ENCODE data around the gene GADD45B.

GADD45B gene

DNA sequence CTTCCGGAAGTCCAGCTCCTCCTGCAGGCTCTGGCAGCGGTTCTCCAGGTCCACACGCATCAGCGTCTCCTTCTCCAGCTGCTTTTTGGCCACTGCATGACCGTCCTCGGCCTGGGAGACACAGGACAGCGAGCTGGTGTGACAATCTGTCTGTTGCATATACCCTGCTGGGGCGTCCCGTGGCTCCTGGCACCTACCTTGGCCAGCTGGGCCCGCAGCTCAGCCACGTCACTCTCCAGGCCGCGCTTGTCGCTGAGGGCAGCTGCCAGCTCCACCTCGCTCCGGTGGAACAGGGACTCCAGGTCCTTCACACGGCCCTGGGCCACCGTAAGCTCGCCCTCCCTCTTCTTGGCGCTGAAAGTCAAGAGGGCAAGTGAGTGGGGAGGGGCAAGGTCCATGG lies 37.7 kb upstream of the GADD45B start:
- TF ChIP-seq TAF1 (IDR thresholded peaks at IDR 0.05; ENCODE audit: borderline replicate concordance, insufficient read depth, low read length) (no peak), FOXP2 (optimal IDR thresholded peaks at IDR 0.05; ENCODE audit: borderline replicate concordance, extremely low read depth, extremely low read length, insufficient read depth) (no peak), POLR2AphosphoS5 (IDR thresholded peaks at IDR 0.05; ENCODE audit: low read depth, low read length) (no peak), SIN3A (IDR thresholded peaks at IDR 0.05; ENCODE audit: borderline replicate concordance, insufficient read depth, low read length) (no peak)

DNA sequence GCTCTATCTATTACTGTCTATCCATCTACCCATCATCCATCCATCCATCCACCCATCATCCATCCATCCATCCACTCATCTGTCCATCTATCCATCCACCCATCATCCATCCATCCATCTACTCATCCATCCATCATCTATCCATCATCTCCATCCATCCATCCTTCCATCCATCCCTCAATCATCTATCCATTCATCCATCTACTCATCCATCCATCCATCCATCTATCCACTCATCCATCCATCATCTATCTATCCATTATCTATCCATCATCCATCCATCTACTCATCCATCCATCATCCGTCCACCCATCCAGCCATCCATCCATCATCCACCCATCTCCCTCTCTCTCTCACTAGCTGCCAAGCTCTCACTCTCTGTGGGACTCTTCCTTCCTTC lies 35.4 kb upstream of the GADD45B start:
- TF ChIP-seq SIN3A (IDR thresholded peaks at IDR 0.05; ENCODE audit: borderline replicate concordance, insufficient read depth, low read length): no peak
- no peak for TF ChIP-seq FOXP2 (optimal IDR thresholded peaks at IDR 0.05; ENCODE audit: borderline replicate concordance, extremely low read depth, extremely low read length, insufficient read depth)
- TF ChIP-seq TAF1 (IDR thresholded peaks at IDR 0.05; ENCODE audit: borderline replicate concordance, insufficient read depth, low read length): no peak
- no peak for TF ChIP-seq POLR2AphosphoS5 (IDR thresholded peaks at IDR 0.05; ENCODE audit: low read depth, low read length)
- TF ChIP-seq, protein P1, sequence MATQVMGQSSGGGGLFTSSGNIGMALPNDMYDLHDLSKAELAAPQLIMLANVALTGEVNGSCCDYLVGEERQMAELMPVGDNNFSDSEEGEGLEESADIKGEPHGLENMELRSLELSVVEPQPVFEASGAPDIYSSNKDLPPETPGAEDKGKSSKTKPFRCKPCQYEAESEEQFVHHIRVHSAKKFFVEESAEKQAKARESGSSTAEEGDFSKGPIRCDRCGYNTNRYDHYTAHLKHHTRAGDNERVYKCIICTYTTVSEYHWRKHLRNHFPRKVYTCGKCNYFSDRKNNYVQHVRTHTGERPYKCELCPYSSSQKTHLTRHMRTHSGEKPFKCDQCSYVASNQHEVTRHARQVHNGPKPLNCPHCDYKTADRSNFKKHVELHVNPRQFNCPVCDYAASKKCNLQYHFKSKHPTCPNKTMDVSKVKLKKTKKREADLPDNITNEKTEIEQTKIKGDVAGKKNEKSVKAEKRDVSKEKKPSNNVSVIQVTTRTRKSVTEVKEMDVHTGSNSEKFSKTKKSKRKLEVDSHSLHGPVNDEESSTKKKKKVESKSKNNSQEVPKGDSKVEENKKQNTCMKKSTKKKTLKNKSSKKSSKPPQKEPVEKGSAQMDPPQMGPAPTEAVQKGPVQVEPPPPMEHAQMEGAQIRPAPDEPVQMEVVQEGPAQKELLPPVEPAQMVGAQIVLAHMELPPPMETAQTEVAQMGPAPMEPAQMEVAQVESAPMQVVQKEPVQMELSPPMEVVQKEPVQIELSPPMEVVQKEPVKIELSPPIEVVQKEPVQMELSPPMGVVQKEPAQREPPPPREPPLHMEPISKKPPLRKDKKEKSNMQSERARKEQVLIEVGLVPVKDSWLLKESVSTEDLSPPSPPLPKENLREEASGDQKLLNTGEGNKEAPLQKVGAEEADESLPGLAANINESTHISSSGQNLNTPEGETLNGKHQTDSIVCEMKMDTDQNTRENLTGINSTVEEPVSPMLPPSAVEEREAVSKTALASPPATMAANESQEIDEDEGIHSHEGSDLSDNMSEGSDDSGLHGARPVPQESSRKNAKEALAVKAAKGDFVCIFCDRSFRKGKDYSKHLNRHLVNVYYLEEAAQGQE (IDR thresholded peaks at IDR 0.05; ENCODE audit: insufficient read depth in 1 of 2, low read depth in 2 of 2, low read length in 2 of 2): no peak

- no peak for TF ChIP-seq FOXP2 (optimal IDR thresholded peaks at IDR 0.05; ENCODE audit: borderline replicate concordance, extremely low read depth, extremely low read length, insufficient read depth)
Measured at GRCh38 chr19:2441096-2441752, 34.7 kb upstream of the GADD45B start.

GRCh38 chr19:2443116-2443784 lies 32.7 kb upstream of the GADD45B start:
- no peak for TF ChIP-seq SIN3A (IDR thresholded peaks at IDR 0.05; ENCODE audit: borderline replicate concordance, insufficient read depth, low read length)
- TF ChIP-seq FOXP2 (optimal IDR thresholded peaks at IDR 0.05; ENCODE audit: borderline replicate concordance, extremely low read depth, extremely low read length, insufficient read depth): no peak
- TF ChIP-seq, protein P1 (IDR thresholded peaks at IDR 0.05; ENCODE audit: insufficient read depth in 1 of 2, low read depth in 2 of 2, low read length in 2 of 2): no peak
- TF ChIP-seq TAF1 (IDR thresholded peaks at IDR 0.05; ENCODE audit: borderline replicate concordance, insufficient read depth, low read length): no peak
- no peak for TF ChIP-seq POLR2AphosphoS5 (IDR thresholded peaks at IDR 0.05; ENCODE audit: low read depth, low read length)

- no peak for TF ChIP-seq FOXP2 (optimal IDR thresholded peaks at IDR 0.05; ENCODE audit: borderline replicate concordance, extremely low read depth, extremely low read length, insufficient read depth)
- TF ChIP-seq TAF1 (IDR thresholded peaks at IDR 0.05; ENCODE audit: borderline replicate concordance, insufficient read depth, low read length): no peak
- TF ChIP-seq POLR2AphosphoS5 (IDR thresholded peaks at IDR 0.05; ENCODE audit: low read depth, low read length): no peak
- TF ChIP-seq, protein P1 (IDR thresholded peaks at IDR 0.05; ENCODE audit: insufficient read depth in 1 of 2, low read depth in 2 of 2, low read length in 2 of 2): no peak
- TF ChIP-seq SIN3A (IDR thresholded peaks at IDR 0.05; ENCODE audit: borderline replicate concordance, insufficient read depth, low read length): no peak
Measured at GRCh38 chr19:2443785-2444182, 32.1 kb upstream of the GADD45B start.

Data from PFSK-1 (cell line).